ENCODE results near the gene PTPN20.

DNA sequence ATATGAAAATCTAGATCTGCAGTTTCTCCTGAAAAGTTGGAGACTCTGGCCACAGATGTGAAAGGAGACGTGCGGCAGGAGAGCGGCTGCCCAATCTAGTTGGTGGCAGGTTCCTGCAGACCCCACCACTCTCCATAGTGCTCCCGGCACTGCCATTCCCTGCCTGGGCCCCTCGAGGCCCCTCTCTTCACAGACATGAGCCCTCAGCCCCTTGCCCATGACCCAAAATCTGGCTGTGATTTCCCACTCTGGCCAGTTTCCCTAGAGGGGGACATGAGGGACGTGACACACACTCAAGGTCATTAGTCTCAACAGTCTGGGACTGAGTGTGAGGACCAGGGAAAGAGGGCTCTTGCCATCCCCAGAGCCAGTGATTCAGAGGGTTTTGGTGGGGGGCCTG is 138.7 kb downstream of the PTPN20 start:
- TF ChIP-seq CTCF (IDR thresholded peaks at IDR 0.05) (no peak), POLR2AphosphoS5 (IDR thresholded peaks at IDR 0.05; ENCODE audit: insufficient read depth in 1 of 2, low read depth in 1 of 2) (no peak)
